GM12891 (cell line): ENCODE measurements around the gene DKKL1.

Source experiments
- POLR2A ChIP-seq: IDR thresholded peaks from 2 replicates; pipeline ENCODE4 v1.6.1; 2011; ENCODE audit warnings: low read depth, low read length, control low read depth
- POLR2AphosphoS5 ChIP-seq: IDR thresholded peaks from 2 replicates; pipeline ENCODE4 v1.6.1; 2011; ENCODE audit warnings: low read depth, low read length, control low read depth
- SPI1 ChIP-seq: IDR thresholded peaks from 2 replicates; pipeline ENCODE4 v1.6.1; 2011; ENCODE audit warnings: low read depth, low read length, control low read depth
- TAF1 ChIP-seq: IDR thresholded peaks from 2 replicates; pipeline ENCODE4 v1.6.1; 2011; ENCODE audit warnings: low read depth, low read length, control low read depth

DNA sequence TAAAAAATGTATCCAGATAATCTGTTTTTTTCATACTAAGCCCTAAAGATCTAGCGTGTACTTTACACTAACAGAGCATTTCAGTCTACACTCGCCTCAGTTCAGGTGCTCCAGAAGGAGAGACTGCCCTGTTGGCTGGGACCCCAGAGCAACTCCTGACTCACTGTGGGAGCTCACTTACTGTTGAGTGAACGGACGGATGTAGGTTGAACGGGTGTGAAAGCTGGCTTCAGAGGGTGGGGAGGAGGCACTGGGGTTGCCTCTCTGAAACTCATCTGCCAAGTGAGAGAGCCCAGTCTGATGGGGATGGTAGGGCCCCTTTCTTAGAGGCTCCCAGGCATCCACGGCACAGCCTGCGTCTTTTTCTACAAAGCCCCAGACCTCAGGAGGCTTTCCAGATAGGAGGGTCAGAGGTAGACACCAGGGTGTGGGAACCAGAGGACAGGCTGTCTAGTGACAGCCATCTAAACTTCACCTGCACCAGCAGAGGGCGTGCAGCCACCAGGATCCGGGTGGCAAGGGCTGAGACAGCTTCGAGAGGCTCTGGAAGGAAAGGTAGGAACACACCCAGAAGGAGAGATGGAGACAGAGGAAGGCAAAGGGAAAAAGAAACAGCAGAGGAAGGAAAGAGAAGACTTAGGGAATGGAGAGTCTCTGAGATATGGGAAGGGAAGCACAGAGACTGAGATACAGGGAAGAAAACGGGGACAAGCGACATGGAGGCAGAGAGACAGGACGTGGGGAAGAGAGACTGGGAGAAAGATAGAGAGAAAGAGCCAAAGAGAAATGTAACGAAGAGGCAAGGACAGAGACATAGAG is 28.1 kb downstream of the DKKL1 start:
- TF ChIP-seq POLR2AphosphoS5 (no peak), POLR2A (no peak), SPI1 (no peak), TAF1 (no peak)
